GM10266 (cell line): ENCODE results near the gene ULK4.

Source experiments
- DNase-seq: peaks from one replicate; pipeline ENCODE4 v3.0.0; 2012; ENCODE audit errors: extremely low spot score
- TF ChIP-seq, protein P1 (sequence below): IDR thresholded peaks from 2 replicates; pipeline ENCODE4 v1.5.1; 2012; ENCODE audit warnings: mild to moderate bottlenecking, low read depth; ENCODE audit not compliant: control insufficient read depth, insufficient read depth; ENCODE audit errors: missing control alignments

The ULK4 gene

DNA sequence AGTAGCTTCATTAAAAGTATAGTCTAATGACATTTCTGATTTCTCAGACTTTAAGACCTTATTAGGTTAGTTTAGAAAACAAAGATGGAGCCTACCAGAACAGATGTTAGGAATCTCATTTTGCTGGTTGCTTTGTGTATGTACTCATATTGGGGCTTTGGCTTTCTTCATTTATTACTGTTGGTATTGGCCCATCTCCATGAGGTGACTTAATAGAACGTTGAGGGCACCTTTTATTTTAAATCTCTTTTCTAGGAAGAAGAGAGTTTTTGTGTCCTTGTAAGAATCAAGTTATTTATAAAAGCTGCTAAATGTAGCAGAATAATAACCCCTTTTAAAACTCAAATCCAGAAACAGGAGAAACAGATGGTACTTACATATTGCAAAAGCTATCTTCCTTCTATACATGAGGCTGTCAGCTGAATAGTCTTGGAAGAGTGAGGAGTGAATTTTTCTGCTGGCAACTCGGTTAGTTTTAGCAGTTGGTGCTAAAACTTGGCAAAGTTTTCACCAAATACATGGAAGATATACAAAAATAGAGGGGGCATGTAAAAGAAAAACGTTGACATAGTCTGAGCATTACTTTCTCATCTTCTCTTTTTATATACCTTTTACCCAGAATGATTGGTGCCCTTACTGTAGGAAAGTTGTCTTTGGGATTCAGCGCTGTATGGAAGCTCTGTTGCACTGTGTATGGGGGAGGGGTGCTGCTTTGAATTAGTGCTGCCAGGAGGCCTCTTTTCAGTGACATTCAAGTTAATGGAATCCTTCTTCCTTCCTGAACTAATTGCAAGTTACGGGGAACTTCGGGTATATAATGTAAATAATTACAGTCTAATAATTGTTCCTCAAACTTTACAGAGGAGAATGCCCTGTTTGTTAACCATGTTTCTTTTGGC lies 726.8 kb downstream of the ULK4 start:
- TF ChIP-seq, protein P1, sequence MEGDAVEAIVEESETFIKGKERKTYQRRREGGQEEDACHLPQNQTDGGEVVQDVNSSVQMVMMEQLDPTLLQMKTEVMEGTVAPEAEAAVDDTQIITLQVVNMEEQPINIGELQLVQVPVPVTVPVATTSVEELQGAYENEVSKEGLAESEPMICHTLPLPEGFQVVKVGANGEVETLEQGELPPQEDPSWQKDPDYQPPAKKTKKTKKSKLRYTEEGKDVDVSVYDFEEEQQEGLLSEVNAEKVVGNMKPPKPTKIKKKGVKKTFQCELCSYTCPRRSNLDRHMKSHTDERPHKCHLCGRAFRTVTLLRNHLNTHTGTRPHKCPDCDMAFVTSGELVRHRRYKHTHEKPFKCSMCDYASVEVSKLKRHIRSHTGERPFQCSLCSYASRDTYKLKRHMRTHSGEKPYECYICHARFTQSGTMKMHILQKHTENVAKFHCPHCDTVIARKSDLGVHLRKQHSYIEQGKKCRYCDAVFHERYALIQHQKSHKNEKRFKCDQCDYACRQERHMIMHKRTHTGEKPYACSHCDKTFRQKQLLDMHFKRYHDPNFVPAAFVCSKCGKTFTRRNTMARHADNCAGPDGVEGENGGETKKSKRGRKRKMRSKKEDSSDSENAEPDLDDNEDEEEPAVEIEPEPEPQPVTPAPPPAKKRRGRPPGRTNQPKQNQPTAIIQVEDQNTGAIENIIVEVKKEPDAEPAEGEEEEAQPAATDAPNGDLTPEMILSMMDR = no peak
- DNase-seq = no peak

DNA sequence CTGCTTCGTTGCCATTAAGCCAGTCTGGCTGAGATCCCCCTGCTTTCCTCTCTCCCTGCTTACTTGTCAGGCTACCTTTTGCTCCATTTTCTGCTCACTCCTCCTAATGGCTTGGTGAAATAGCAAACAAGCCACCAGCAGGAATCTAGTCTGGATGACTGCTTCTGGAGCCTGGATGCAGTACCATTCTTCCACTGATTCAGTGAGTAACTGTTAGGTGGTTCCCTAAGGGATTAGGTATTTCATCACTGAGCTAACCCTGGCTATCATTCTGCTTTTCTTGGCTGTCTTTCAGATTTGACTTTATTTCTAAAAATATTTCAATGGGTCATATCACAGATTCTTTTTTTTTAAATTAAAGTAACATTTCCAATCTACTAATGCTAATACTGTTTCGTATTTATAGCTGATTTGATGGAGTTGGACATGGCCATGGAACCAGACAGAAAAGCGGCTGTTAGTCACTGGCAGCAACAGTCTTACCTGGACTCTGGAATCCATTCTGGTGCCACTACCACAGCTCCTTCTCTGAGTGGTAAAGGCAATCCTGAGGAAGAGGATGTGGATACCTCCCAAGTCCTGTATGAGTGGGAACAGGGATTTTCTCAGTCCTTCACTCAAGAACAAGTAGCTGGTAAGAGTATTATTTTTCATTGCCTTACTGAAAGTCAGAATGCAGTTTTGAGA lies 737.6 kb downstream of the ULK4 start:
- DNase-seq = no peak

DNA sequence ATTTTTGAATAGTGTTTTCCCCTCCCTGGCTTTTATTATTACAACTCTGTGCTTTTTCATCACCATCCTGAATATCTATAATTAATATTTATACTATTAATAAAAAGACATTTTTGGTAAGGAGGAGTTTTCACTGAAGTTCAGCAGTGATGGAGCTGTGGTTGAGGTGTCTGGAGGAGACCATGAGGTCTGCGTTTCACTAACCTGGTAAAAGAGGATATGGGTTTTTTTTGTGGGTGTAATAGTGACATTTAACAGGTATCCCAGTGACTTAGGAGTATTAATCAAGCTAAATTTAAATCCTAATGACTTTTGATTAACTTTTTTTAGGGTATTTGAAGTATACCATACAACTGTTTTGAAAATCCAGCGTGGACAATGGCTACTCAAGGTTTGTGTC lies 738.2 kb downstream of the ULK4 start:
- TF ChIP-seq, protein P1 = no peak
- no peak for DNase-seq

More for the DNA sequence above, 737.6 kb downstream of the ULK4 start:
- TF ChIP-seq, protein P1 = no peak

DNA sequence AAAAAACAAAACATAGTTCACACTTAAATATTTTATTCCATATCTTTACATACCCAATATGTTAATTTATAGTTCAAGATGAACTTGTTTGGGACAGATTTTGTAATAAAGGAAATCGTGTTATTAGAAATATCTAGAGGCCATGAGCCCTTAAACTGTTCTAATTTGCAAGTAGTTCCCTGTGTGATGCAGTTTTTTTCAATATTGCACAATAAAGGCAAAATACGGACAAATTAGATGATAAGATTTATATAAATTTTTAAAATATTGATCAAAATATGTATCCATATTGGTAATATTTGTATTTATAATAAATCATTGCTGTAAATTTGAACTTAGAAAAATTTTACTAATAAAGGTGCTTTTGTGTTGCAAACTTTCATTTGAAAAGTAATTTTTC lies 738.8 kb downstream of the ULK4 start:
- TF ChIP-seq, protein P1 = no peak
- DNase-seq = no peak

DNA sequence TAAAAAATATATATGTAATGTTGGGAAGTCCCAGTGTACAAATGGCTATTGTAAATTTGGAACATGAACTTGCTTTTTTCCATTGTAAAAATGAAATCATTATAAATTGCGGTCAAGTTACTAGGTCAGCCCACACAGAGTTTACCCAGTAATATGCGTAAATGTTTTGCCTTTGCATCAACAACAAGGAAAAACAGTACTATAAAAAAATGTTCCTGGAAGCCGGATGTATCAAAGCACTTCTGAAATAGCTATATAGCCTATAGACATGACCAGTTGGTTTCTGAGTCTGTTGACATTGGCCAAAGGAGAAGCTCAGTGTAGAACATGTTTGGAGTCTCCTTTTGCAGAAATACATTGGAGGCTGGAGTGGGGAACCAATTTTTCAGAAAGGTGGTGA lies 739.4 kb downstream of the ULK4 start:
- TF ChIP-seq, protein P1 = no peak
- DNase-seq = no peak

DNA sequence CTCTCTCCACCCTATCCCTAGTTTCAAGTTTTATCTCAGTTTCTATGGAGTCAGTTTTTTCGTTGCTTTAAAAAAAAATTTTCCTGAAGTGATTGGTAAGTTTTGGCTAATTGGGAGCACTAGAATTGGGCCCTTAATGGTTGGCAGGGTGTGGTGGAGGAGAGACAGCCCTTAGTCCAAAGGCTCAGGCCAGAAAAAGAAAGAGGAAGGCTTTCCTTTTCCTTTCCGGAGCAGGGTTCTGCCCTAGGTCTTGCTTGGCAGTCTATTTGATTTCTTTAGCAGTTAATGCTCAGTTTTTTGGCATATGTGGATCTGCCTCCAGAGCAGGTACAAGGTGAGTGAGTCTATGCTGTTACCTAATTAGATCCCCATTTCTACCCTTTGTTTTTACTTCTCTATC lies 739.9 kb downstream of the ULK4 start:
- TF ChIP-seq, protein P1 = no peak
- no peak for DNase-seq
